Liver (tissue), 9 donors: ENCODE results near the gene P2RY12. TPM values are rescaled to one million over a fixed set of nuclear protein-coding genes. Genes with fewer than 3 reads are reported as not detected.
A peak's percentile ranks its signal among the peaks of the same experiment; 100 is the strongest.

Experiments used
- DNase-seq: peaks from one replicate; pipeline ENCODE4 v3.0.0-alpha.2; 2017; ENCODE audit warnings: low spot score
- H3K27ac ChIP-seq, 2 donors: one replicate each; pipeline ENCODE4 v1.7.0; 2013; ENCODE audit warnings: inconsistent platforms in 2 of 2, low read length in 2 of 2, control low read depth in 1 of 2, low read depth in 1 of 2, mild to moderate bottlenecking in 1 of 2
- H3K27me3 ChIP-seq, 4 donors: one replicate each; pipeline versions ENCODE4 v1.6.1 to v1.7.0; 2013; ENCODE audit warnings: low read length in 3 of 4, inconsistent platforms in 1 of 4, mild to moderate bottlenecking in 1 of 4, moderate library complexity in 1 of 4; ENCODE audit not compliant: control insufficient read depth in 4 of 4, insufficient read depth in 4 of 4
- H3K36me3 ChIP-seq, 4 donors: one replicate each; pipeline versions ENCODE4 v1.6.1 to v1.7.0; 2013; ENCODE audit warnings: low read length in 3 of 4, mild to moderate bottlenecking in 3 of 4, low read depth in 1 of 4, moderate library complexity in 1 of 4; ENCODE audit not compliant: control insufficient read depth in 4 of 4, insufficient read depth in 3 of 4
- H3K4me1 ChIP-seq, 4 donors: one replicate each; pipeline versions ENCODE4 v1.6.1 to v1.7.0; 2013; ENCODE audit warnings: low read length in 3 of 4, mild to moderate bottlenecking in 3 of 4, moderate library complexity in 1 of 4; ENCODE audit not compliant: control insufficient read depth in 4 of 4, insufficient read depth in 4 of 4
- H3K4me3 ChIP-seq, 3 donors: one replicate each; pipeline versions ENCODE4 v1.6.1 to v1.7.0; 2013; ENCODE audit warnings: low read length in 3 of 3, control low read depth in 1 of 3, low read depth in 1 of 3, mild to moderate bottlenecking in 1 of 3
- H3K9ac ChIP-seq, 2 donors: one replicate each; pipeline ENCODE4 v1.7.0; 2013; ENCODE audit warnings: low read length in 2 of 2, mild to moderate bottlenecking in 2 of 2, moderate library complexity in 2 of 2, control low read depth in 1 of 2, low read depth in 1 of 2
- H3K9me3 ChIP-seq, 4 donors: one replicate each; pipeline versions ENCODE4 v1.6.1 to v1.7.0; 2013; ENCODE audit warnings: low read length in 3 of 4; ENCODE audit not compliant: control insufficient read depth in 4 of 4
- EGR1 ChIP-seq, 2 donors: IDR thresholded peaks; 2 replicates each; pipeline ENCODE4 v1.6.1; 2016 to 2018; ENCODE audit warnings: antibody characterized with exemption in 2 of 2, low read depth in 2 of 2
- FOXA1 ChIP-seq: IDR thresholded peaks from 2 replicates; pipeline ENCODE4 v1.6.1; 2016; ENCODE audit warnings: antibody characterized with exemption
- FOXA2 ChIP-seq: IDR thresholded peaks from 2 replicates; pipeline ENCODE4 v1.6.1; 2016; ENCODE audit warnings: antibody characterized with exemption
- GABPA ChIP-seq, 2 donors: IDR thresholded peaks in 1 of 2; conservative IDR thresholded peaks in 1 of 2; 2 replicates each; pipeline ENCODE4 v1.6.1; 2016; ENCODE audit warnings: antibody characterized with exemption in 2 of 2, mild to moderate bottlenecking in 1 of 2, moderate library complexity in 1 of 2
- HNF4G ChIP-seq: IDR thresholded peaks from 2 replicates; pipeline ENCODE4 v1.6.1; 2016; ENCODE audit warnings: antibody characterized with exemption
- MAX ChIP-seq: IDR thresholded peaks from 2 replicates; pipeline ENCODE4 v1.6.1; 2016; ENCODE audit warnings: antibody characterized with exemption
- NR2F2 ChIP-seq: IDR thresholded peaks from 2 replicates; pipeline ENCODE4 v1.6.1; 2016; ENCODE audit warnings: antibody characterized with exemption
- RAD21 ChIP-seq, 2 donors: IDR thresholded peaks; 2 replicates each; pipeline ENCODE4 v1.6.1; 2016; ENCODE audit warnings: antibody characterized with exemption in 2 of 2, mild to moderate bottlenecking in 2 of 2
- RXRA ChIP-seq, 2 donors: IDR thresholded peaks; 2 replicates each; pipeline ENCODE4 v1.6.1; 2017 to 2018; ENCODE audit warnings: antibody characterized with exemption in 2 of 2, mild to moderate bottlenecking in 1 of 2
- SP1 ChIP-seq: IDR thresholded peaks from 2 replicates; pipeline ENCODE4 v1.6.1; 2018; ENCODE audit warnings: antibody characterized with exemption, mild to moderate bottlenecking
- TAF1 ChIP-seq: conservative IDR thresholded peaks from 2 replicates; pipeline ENCODE4 v1.6.1; 2016; ENCODE audit warnings: antibody characterized with exemption, mild to moderate bottlenecking
- WGBS: extraction: QIAGEN DNeasy Blood & Tissue Kit; methylation state at CpG from one replicate; pipeline ENCODE4 v1.1.7; 2013; 5-methylcytosine and 5-hydroxymethylcytosine counted together
- polyA plus RNA-seq, 2 donors: library from polyadenylated mRNA; stranded (reverse) in 1 of 2; unstranded in 1 of 2; fragments of 200-250 nt in 1 of 2; fragments of >200 nt in 1 of 2; fragmentation: Nextera tagmentation in 1 of 2; extraction: Ambion mirVana in 1 of 2; gene quantifications; one replicate each; pipeline versions ENCODE4 v1.2.1 to v1.2.3, GENCODE V29; 2013 to 2015
- total RNA-seq, 2 donors: library from RNA; depleted of rRNA; stranded (reverse); fragments of >200 nt; gene quantifications; one replicate each; pipeline ENCODE4 v1.2.3, GENCODE V29; 2014
- TF ChIP-seq, protein P1 (sequence below): fragments of 150-350 bp; IDR thresholded peaks from 2 replicates; pipeline ENCODE4 v1.5.1; 2017; ENCODE audit warnings: improper control_type of control experiment, low read depth, low read length; ENCODE audit not compliant: missing input control
- TF ChIP-seq, protein P2 (sequence below): IDR thresholded peaks from 2 replicates; pipeline ENCODE4 v1.6.1; 2016; ENCODE audit warnings: antibody characterized with exemption, mild to moderate bottlenecking
- donor health status: healthy.
- donor health status: healthy.
- donor health status: healthy.
- donor health status: healthy.
- donor health status: healthy.

The P2RY12 gene
- total and polyA plus RNA-seq, 4 donors, result 0.43 to 2.8 (median 1.6) TPM

DNA sequence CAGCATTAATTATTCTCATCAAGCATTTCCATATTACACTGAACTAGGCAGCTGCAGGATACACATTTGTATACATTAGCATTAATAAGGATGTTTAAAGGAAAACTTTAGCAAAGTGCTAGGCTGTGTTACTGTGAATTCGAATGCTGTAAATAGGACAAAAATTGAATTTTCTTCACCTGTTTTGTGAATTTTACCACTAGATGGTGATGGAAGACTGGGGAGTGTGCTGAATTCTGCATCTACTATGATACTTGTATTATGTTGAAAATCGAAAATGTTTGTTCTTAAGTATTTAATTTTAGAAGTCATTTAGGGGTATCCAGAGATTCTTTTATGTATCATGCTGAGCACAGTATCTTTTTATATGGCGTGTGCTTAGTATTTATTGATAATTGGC lies 93.9 kb downstream of the P2RY12 start:
- Histone ChIP-seq H3K4me3 (no peak overlapping the region), H3K9ac (no peak overlapping the region), H3K27ac (no peak overlapping the region), H3K9me3 (no peaks in the 10 kb centered on the region), H3K4me1 (no peaks in the 10 kb centered on the region), H3K36me3 (no peaks in the 10 kb centered on the region), H3K27me3 (no peaks in the 10 kb centered on the region)
- WGBS, result 58% methylated on average over 3 of the region's 3 CpGs
- DNase-seq, result no peak
- TF ChIP-seq, protein P1, sequence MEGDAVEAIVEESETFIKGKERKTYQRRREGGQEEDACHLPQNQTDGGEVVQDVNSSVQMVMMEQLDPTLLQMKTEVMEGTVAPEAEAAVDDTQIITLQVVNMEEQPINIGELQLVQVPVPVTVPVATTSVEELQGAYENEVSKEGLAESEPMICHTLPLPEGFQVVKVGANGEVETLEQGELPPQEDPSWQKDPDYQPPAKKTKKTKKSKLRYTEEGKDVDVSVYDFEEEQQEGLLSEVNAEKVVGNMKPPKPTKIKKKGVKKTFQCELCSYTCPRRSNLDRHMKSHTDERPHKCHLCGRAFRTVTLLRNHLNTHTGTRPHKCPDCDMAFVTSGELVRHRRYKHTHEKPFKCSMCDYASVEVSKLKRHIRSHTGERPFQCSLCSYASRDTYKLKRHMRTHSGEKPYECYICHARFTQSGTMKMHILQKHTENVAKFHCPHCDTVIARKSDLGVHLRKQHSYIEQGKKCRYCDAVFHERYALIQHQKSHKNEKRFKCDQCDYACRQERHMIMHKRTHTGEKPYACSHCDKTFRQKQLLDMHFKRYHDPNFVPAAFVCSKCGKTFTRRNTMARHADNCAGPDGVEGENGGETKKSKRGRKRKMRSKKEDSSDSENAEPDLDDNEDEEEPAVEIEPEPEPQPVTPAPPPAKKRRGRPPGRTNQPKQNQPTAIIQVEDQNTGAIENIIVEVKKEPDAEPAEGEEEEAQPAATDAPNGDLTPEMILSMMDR, result no peak
- TF ChIP-seq RAD21 (IDR thresholded peaks at IDR 0.05) (peak; percentile 66 to 70), EGR1 (IDR thresholded peaks at IDR 0.05; ENCODE audit: low read depth in 2 of 2) (no peak), GABPA (IDR thresholded peaks at IDR 0.05 in 1 of 2, conservative IDR thresholded peaks at IDR 0.05 in 1 of 2) (no peak), NR2F2 (no peak), TAF1 (no peak), RXRA (IDR thresholded peaks at IDR 0.05) (no peak)
- TF ChIP-seq, protein P2, sequence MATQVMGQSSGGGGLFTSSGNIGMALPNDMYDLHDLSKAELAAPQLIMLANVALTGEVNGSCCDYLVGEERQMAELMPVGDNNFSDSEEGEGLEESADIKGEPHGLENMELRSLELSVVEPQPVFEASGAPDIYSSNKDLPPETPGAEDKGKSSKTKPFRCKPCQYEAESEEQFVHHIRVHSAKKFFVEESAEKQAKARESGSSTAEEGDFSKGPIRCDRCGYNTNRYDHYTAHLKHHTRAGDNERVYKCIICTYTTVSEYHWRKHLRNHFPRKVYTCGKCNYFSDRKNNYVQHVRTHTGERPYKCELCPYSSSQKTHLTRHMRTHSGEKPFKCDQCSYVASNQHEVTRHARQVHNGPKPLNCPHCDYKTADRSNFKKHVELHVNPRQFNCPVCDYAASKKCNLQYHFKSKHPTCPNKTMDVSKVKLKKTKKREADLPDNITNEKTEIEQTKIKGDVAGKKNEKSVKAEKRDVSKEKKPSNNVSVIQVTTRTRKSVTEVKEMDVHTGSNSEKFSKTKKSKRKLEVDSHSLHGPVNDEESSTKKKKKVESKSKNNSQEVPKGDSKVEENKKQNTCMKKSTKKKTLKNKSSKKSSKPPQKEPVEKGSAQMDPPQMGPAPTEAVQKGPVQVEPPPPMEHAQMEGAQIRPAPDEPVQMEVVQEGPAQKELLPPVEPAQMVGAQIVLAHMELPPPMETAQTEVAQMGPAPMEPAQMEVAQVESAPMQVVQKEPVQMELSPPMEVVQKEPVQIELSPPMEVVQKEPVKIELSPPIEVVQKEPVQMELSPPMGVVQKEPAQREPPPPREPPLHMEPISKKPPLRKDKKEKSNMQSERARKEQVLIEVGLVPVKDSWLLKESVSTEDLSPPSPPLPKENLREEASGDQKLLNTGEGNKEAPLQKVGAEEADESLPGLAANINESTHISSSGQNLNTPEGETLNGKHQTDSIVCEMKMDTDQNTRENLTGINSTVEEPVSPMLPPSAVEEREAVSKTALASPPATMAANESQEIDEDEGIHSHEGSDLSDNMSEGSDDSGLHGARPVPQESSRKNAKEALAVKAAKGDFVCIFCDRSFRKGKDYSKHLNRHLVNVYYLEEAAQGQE, result no peak

DNA sequence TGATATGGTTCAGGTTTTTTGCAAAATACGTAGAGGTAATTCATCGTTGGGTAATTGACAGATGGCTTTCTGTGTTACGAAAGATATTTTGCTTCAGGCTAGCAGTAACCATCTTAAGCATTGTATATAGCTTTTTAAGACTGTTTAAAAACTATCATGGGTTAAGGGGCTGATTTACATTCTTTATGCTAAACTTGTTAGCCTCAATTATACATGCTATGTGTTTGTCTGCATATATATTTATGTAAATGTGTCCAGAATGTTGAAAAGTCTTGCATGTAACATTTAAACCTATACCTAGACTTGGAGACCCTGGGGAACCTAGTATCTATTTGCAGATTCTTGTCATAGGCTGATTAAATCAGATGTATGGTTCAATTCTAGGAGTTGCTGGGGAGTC lies 95.1 kb downstream of the P2RY12 start:
- TF ChIP-seq, protein P1, result no peak
- no peak for TF ChIP-seq FOXA1
- no peak for TF ChIP-seq SP1
- no peak for TF ChIP-seq FOXA2
- no peak for TF ChIP-seq RXRA (IDR thresholded peaks at IDR 0.05)
- TF ChIP-seq, protein P2, result no peak
- no peak for TF ChIP-seq RAD21 (IDR thresholded peaks at IDR 0.05)
- no peak for TF ChIP-seq HNF4G
- TF ChIP-seq MAX, result no peak
- no peak for DNase-seq
- Histone ChIP-seq H3K4me3 (no peak overlapping the region), H3K27me3 (no peaks in the 10 kb centered on the region), H3K9me3 (no peaks in the 10 kb centered on the region), H3K27ac (no peak overlapping the region), H3K4me1 (no peaks in the 10 kb centered on the region), H3K9ac (no peak overlapping the region), H3K36me3 (no peaks in the 10 kb centered on the region)
- WGBS, result 22% methylated on average over 3 of the region's 3 CpGs
